HepG2 (cell line): ENCODE data around the gene NELFCD. TPM values are rescaled to one million over a fixed set of nuclear protein-coding genes. Genes with fewer than 3 reads are reported as not detected.

Source experiments
- GZF1 ChIP-seq: sonication (generic); formaldehyde crosslinking; IDR thresholded peaks from 2 replicates; pipeline ENCODE4 v1.5.1; 2020; ENCODE audit warnings: mild to moderate bottlenecking, missing genetic modification reagents
- HMGXB4 ChIP-seq, 2 experiments: sonication (generic) in 1 of 2; formaldehyde crosslinking in 1 of 2; IDR thresholded peaks; 2 replicates each; pipeline versions ENCODE4 v1.4.0 to v1.6.1; 2018 to 2020; ENCODE audit warnings: missing genetic modification reagents in 2 of 2, borderline replicate concordance in 1 of 2, low read depth in 1 of 2, mild to moderate bottlenecking in 1 of 2, missing biosample characterization in 1 of 2
- HNRNPK ChIP-seq: fragments of 200-400 bp; formaldehyde crosslinking; IDR thresholded peaks from 2 replicates; pipeline ENCODE4 v1.6.1; 2018; ENCODE audit warnings: low read length, low read depth, moderate library complexity, mild to moderate bottlenecking; ENCODE audit not compliant: poor library complexity, severe bottlenecking
- MLXIP ChIP-seq: sonication (generic); formaldehyde crosslinking; IDR thresholded peaks from 2 replicates; pipeline ENCODE4 v1.9.0; 2021; ENCODE audit warnings: missing genetic modification reagents, borderline replicate concordance
- NFYC ChIP-seq: IDR thresholded peaks from 2 replicates; pipeline ENCODE4 v1.6.1; 2016; ENCODE audit warnings: missing genetic modification reagents, missing compliant biosample characterization
- PAX8 ChIP-seq: sonication (generic); formaldehyde crosslinking; IDR thresholded peaks from 2 replicates; pipeline ENCODE4 v1.8.0; 2022; ENCODE audit warnings: mild to moderate bottlenecking, missing genetic modification reagents, borderline replicate concordance
- RBAK ChIP-seq: sonication (generic); formaldehyde crosslinking; IDR thresholded peaks from 2 replicates; pipeline ENCODE4 v1.5.1; 2020; ENCODE audit warnings: mild to moderate bottlenecking, missing genetic modification reagents
- ZNF224 ChIP-seq: sonication (generic); formaldehyde crosslinking; IDR thresholded peaks from 2 replicates; pipeline ENCODE4 v1.5.0; 2020; ENCODE audit warnings: mild to moderate bottlenecking, missing genetic modification reagents
- ZNF275 ChIP-seq: sonication (generic); formaldehyde crosslinking; IDR thresholded peaks from 2 replicates; pipeline ENCODE4 v1.8.0; 2022; ENCODE audit warnings: missing genetic modification reagents, mild to moderate bottlenecking, inconsistent platforms, borderline replicate concordance
- ZNF557 ChIP-seq: sonication (generic); formaldehyde crosslinking; IDR thresholded peaks from 2 replicates; pipeline ENCODE4 v1.4.0; 2020; ENCODE audit warnings: missing genetic modification reagents
- ZNF687 ChIP-seq: sonication (generic); formaldehyde crosslinking; IDR thresholded peaks from 2 replicates; pipeline ENCODE4 v1.5.1; 2020; ENCODE audit warnings: mild to moderate bottlenecking, missing genetic modification reagents, moderate library complexity
- ZNF740 ChIP-seq: sonication (generic); formaldehyde crosslinking; IDR thresholded peaks from 2 replicates; pipeline ENCODE4 v1.4.0; 2020; ENCODE audit warnings: missing genetic modification reagents
- polyA plus RNA-seq, 8 experiments: library from polyadenylated mRNA; depleted of rRNA in 3 of 8; stranded (reverse) in 7 of 8; unstranded in 1 of 8; fragments of >200 nt; fragmentation: Illumina TruSeq in 4 of 8; extraction: Trizol in 4 of 8; gene quantifications; 2 replicates each; pipeline versions ENCODE4 v1.2.1 to v1.2.3, GENCODE V29; 2011 to 2016; ENCODE audit warnings: low read depth in 4 of 8, missing spikeins in 1 of 8, mixed read lengths in 1 of 8; ENCODE audit not compliant: insufficient read depth in 1 of 8
- total RNA-seq, 5 experiments: library from RNA; depleted of rRNA; stranded (reverse); fragments of >200 nt; fragmentation: Illumina TruSeq; extraction: Trizol; gene quantifications; 2 replicates each; pipeline ENCODE4 v1.2.3, GENCODE V29; 2016; ENCODE audit warnings: low read depth in 1 of 5

Gene NELFCD
- total and polyA plus RNA-seq, 2 of the 13 experiments (the other 11 are each of a cell fraction or from before 2014, with no cell fraction given): 159 to 203 TPM

- no peak for TF ChIP-seq ZNF275
- no peak for TF ChIP-seq ZNF740
- no peak for TF ChIP-seq RBAK (CRISPR knock-in tag)
- no peak for TF ChIP-seq PAX8 (CRISPR knock-in tag)
- peak; percentile 63 for TF ChIP-seq ZNF687 (CRISPR knock-in tag)
- TF ChIP-seq GZF1: no peak
- no peak for TF ChIP-seq NFYC
- no peak for TF ChIP-seq ZNF224 (CRISPR knock-in tag)
- no peak for TF ChIP-seq HMGXB4 (CRISPR knock-in tag; IDR thresholded peaks at IDR 0.05; ENCODE audit: borderline replicate concordance in 1 of 2, low read depth in 1 of 2)
- no peak for TF ChIP-seq MLXIP (CRISPR knock-in tag)
- TF ChIP-seq ZNF557: no peak
- no peak for TF ChIP-seq HNRNPK
Measured at GRCh38 chr20:59010995-59011873, 30.2 kb downstream of the NELFCD start (continued).
